Testis (tissue), 3 donors: ENCODE measurements around the gene ANO7. TPM values are rescaled to one million over a fixed set of nuclear protein-coding genes. Genes with fewer than 3 reads are reported as not detected.

Source experiments
- DNase-seq: peaks from one replicate; pipeline ENCODE4 v3.0.0-alpha.2; 2019
- H3K27ac ChIP-seq, 2 donors: fragments of 200-600 bp; sonication (generic); one replicate each; pipeline ENCODE4 v1.5.1; 2019
- H3K27me3 ChIP-seq: fragments of 200-600 bp; sonication (generic); one replicate; pipeline ENCODE4 v1.5.1; 2019
- H3K36me3 ChIP-seq: fragments of 200-600 bp; sonication (generic); one replicate; pipeline ENCODE4 v1.5.1; 2017; ENCODE audit warnings: low read depth; ENCODE audit errors: missing control alignments
- H3K4me1 ChIP-seq: fragments of 200-600 bp; sonication (generic); one replicate; pipeline ENCODE4 v1.5.1; 2019
- H3K4me3 ChIP-seq, 2 donors: fragments of 200-600 bp; sonication (generic); one replicate each; pipeline ENCODE4 v1.5.1; 2017 to 2019
- H3K9me3 ChIP-seq: fragments of 200-600 bp; sonication (generic); one replicate; pipeline ENCODE4 v1.5.1; 2017
- POLR2A ChIP-seq: fragments of 450-650 bp; IDR thresholded peaks from one replicate; pipeline ENCODE4 v1.6.1; 2017; ENCODE audit warnings: antibody characterized with exemption, mild to moderate bottlenecking, moderate library complexity
- WGBS, 2 donors: methylation state at CpG; one replicate each; pipeline ENCODE4 v1.1.5; 2018; 5-methylcytosine and 5-hydroxymethylcytosine counted together
- intact Hi-C: fragments of 100-400 bp; cut with DNase I; formaldehyde crosslinking; loops from one replicate; pipeline ENCODE4 v1.15.1; 2023; ENCODE audit warnings: low total_unique reads
- polyA plus RNA-seq: library from polyadenylated mRNA; stranded (reverse); fragments of 350-450 nt; fragmentation: Illumina TruSeq; extraction: RNeasy Lipid Tissue Mini Kit (QIAGEN cat#74804); gene quantifications from one replicate; pipeline ENCODE4 v1.2.3, GENCODE V29; 2014; ENCODE audit warnings: low read depth, low replicate concordance; ENCODE audit not compliant: insufficient read depth
- total RNA-seq, 2 donors: library from RNA; depleted of rRNA; stranded (reverse); fragments of >200 nt; gene quantifications; one replicate each; pipeline ENCODE4 v1.2.3, GENCODE V29; 2016
- TF ChIP-seq, protein P1 (sequence below), 3 experiments: fragments of 450-650 bp in 2 of 3; fragments of 200-600 bp in 1 of 3; sonication (generic) in 1 of 3; IDR thresholded peaks; one replicate each; pipeline ENCODE4 v1.5.1; 2016 to 2019; ENCODE audit warnings: antibody characterized with exemption in 3 of 3, mild to moderate bottlenecking in 2 of 3, moderate library complexity in 1 of 3

ANO7 gene
- total and polyA plus RNA-seq, 3 donors from 2014 or later, result 1.2 to 2.5 (median 1.9) TPM

DNA sequence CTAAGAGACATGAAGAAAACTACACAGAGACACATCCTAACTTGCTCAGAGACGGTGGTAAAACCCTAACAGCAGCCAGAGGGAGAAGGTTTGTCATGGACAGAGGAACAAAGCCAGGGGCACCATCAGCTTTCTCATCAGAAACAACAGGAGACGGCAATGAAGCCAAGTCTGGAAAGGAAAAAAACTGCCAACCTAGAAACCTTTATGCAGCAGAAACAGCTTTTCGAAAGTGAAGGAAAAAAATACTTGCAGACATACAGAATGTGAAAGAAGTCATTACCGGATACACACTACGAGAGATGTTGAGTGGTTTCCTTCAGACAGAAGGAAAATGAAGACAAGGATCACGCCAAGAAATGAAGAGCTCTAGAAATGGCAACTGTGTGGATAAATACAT lies 55.9 kb downstream of the ANO7 start:
- H3K27me3 ChIP-seq, result no peaks in the 10 kb centered on the region
- H3K4me3 ChIP-seq, result no peak overlapping the region
- TF ChIP-seq POLR2A, result no peak
- TF ChIP-seq, protein P1, sequence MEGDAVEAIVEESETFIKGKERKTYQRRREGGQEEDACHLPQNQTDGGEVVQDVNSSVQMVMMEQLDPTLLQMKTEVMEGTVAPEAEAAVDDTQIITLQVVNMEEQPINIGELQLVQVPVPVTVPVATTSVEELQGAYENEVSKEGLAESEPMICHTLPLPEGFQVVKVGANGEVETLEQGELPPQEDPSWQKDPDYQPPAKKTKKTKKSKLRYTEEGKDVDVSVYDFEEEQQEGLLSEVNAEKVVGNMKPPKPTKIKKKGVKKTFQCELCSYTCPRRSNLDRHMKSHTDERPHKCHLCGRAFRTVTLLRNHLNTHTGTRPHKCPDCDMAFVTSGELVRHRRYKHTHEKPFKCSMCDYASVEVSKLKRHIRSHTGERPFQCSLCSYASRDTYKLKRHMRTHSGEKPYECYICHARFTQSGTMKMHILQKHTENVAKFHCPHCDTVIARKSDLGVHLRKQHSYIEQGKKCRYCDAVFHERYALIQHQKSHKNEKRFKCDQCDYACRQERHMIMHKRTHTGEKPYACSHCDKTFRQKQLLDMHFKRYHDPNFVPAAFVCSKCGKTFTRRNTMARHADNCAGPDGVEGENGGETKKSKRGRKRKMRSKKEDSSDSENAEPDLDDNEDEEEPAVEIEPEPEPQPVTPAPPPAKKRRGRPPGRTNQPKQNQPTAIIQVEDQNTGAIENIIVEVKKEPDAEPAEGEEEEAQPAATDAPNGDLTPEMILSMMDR (IDR thresholded peaks at IDR 0.05), result no peak
- H3K36me3 ChIP-seq, result peaks cover 2% of the 10 kb centered on the region
- no peaks in the 10 kb centered on the region for H3K9me3 ChIP-seq
- intact Hi-C loops, result no loop called here
- no peak for DNase-seq
- H3K4me1 ChIP-seq, result peaks cover 10% of the 10 kb centered on the region
- peak overlapping the region in 1 of 2 donors; percentile 72 for H3K27ac ChIP-seq
- WGBS, 2 donors, result 92 to 94% methylated on average over 6 of the region's 6 CpGs

DNA sequence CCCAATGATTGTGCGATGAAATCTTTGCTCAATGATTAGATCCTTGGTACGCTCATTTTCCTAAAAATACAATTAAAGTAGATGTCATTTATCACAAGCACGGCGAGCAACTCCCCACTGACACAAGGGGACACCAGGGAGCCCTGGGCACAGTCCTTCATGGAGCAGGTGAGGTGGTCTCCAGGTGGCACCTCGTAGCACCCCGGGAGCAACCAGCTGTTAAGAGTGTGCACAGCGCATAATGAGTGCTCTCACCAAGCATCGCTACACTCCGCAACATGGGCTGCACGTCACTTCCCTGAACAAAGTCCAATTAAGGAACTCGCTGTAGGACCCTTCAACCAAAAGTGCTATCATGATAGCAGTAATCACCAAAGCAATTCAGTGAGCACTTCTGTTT lies 59.8 kb downstream of the ANO7 start:
- intact Hi-C loops, result no loop called here
- DNase-seq, result no peak
- Histone ChIP-seq H3K9me3 (no peaks in the 10 kb centered on the region), H3K4me1 (peaks cover 3% of the 10 kb centered on the region), H3K36me3 (peaks cover 6% of the 10 kb centered on the region), H3K27ac (no peak overlapping the region), H3K27me3 (no peaks in the 10 kb centered on the region), H3K4me3 (no peak overlapping the region)
- WGBS, 2 donors, result 92 to 96% methylated on average over 8 to 11 of the region's 11 CpGs
- TF ChIP-seq, protein P1 (IDR thresholded peaks at IDR 0.05), result no peak
- TF ChIP-seq POLR2A, result no peak

DNA sequence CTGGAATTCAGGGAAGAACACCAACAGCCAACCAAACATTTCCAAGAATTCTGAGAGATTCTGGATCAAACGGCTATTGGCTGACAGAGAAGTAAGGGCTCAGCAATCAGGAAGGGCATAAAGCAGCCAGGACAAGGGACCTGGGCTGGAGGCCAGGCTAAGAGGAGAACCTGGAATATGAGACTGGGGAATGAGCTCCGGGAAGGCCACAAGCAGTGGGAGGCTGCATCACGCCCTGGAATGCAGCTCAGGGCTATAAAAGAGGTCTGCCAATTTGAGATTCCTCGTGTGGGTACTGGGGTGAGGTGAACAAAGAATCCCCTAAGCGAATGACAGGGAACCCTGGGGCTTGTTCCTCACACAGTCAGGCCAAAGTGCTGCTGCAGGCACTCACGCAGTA lies 60.4 kb downstream of the ANO7 start:
- no peaks in the 10 kb centered on the region for H3K4me1 ChIP-seq
- H3K27ac ChIP-seq, result no peak overlapping the region
- no peak overlapping the region for H3K4me3 ChIP-seq
- DNase-seq, result no peak
- intact Hi-C loops, result no loop called here
- H3K27me3 ChIP-seq, result no peaks in the 10 kb centered on the region
- no peaks in the 10 kb centered on the region for H3K9me3 ChIP-seq
- 74 to 80% methylated on average over 6 of the region's 6 CpGs for WGBS, 2 donors
- peaks cover 6% of the 10 kb centered on the region for H3K36me3 ChIP-seq
- TF ChIP-seq, protein P1 (IDR thresholded peaks at IDR 0.05), result no peak
- TF ChIP-seq POLR2A, result no peak

DNA sequence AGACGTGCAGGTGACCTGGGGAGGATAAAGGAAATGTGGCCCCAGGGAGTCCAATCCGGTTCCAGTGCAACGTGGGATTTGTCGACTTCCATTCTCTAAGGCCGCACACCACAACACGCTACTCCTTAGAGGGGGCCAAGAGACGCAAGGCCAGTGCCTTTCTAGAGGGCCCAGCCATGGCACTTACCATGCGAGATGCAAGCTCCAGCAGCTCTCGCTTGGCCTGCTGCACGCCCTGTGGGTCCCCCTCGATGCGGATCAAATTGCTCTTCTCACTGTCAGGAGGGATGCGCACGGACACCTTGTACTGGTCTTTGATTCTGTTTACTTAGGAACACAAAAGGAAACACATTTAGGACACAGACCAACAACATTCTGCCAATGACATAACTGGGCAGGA lies 61.2 kb downstream of the ANO7 start:
- H3K4me1 ChIP-seq, result no peaks in the 10 kb centered on the region
- peaks cover 6% of the 10 kb centered on the region for H3K36me3 ChIP-seq
- WGBS, 2 donors, result 90 to 96% methylated on average over 10 to 14 of the region's 14 CpGs
- TF ChIP-seq, protein P1 (IDR thresholded peaks at IDR 0.05), result no peak
- no peak for TF ChIP-seq POLR2A
- H3K4me3 ChIP-seq, result no peak overlapping the region
- DNase-seq, result no peak
- no peaks in the 10 kb centered on the region for H3K27me3 ChIP-seq
- H3K9me3 ChIP-seq, result no peaks in the 10 kb centered on the region
- H3K27ac ChIP-seq, result no peak overlapping the region
- intact Hi-C loops, result no loop called here

GRCh38 chr2:241252778-241253475 lies 64.5 kb downstream of the ANO7 start:
- TF ChIP-seq, protein P1 (IDR thresholded peaks at IDR 0.05), result no peak
- no peak for TF ChIP-seq POLR2A
- Histone ChIP-seq H3K27me3 (no peaks in the 10 kb centered on the region), H3K4me1 (peaks cover 5% of the 10 kb centered on the region), H3K36me3 (peaks cover 6% of the 10 kb centered on the region), H3K27ac (no peak overlapping the region), H3K4me3 (no peak overlapping the region), H3K9me3 (no peaks in the 10 kb centered on the region)
- 90 to 93% methylated on average over 13 to 14 of the region's 14 CpGs for WGBS, 2 donors
- no peak for DNase-seq
- intact Hi-C loops, result no loop called here
